Measurements from ENCODE around the gene PPIB. TPM values are rescaled to one million over a fixed set of nuclear protein-coding genes. Genes with fewer than 3 reads are reported as not detected.

The PPIB gene
- total and polyA plus RNA-seq, 4 experiments from 2014 or later, result 247 to 730 (median 443) TPM

DNA sequence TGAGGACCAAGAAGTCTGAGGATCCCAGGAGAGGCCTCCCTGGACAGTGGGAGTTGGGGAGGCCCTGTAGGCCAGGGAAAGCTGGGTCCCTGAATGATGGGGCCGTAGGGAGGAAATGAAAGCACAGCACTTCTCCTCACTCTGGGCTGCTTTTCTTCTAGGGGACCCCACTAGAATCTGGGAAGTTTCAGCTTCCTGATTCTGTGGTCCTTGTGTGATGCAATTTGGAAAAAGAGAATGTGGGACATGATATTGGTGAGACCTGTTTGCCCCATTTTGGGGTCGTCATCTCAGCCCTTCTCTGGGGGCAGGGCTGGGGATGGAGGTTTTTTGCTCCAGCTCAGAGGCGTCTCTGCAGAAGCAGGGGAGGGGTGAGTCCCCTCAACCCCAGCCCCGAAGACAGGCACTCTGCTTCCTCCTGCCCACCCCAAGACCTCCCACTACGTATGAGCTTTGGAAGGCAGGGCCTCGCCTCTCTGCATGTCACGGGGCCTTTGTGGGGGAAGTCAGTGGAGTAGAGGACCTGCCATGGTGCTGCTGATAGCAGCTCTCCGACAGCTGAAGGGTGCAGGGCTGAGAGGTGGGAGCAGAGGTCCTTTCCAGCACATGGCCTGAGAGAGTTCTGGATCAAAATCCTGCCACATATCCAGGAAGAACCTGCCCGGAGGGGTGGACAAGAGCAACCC, 12.8 kb downstream of the PPIB start:
- Histone ChIP-seq H3K27ac (ENCODE audit: low read depth, low read length) (no peak overlapping the region), H3K4me3 (ENCODE audit: low read length in 2 of 2) (no peak overlapping the region), H3K9me3 (ENCODE audit: control insufficient read depth in 1 of 2, low read length in 2 of 2) (no peaks in the 10 kb centered on the region), H3K4me1 (ENCODE audit: insufficient read depth, low read length) (peaks cover 34% of the 10 kb centered on the region), H3K36me3 (ENCODE audit: insufficient read depth, low read length) (peaks cover 3% of the 10 kb centered on the region), H3K27me3 (ENCODE audit: insufficient read depth, low read length) (peaks cover 6% of the 10 kb centered on the region)
- Mint-ChIP-seq H3K4me1 (peaks cover 14 to 35% (median 24%) of the 10 kb centered on the region in 4 donors), H3K27ac (peak overlapping the region in 4 of 7 donors; percentile 5 to 52 (median 21)), H3K4me3 (peak overlapping the region in 6 of 8 donors; percentile 4 to 61 (median 35)), H3K36me3 (peaks cover 0 to 8% of the 10 kb centered on the region in 2 donors), H3K27me3 (peaks cover 5 to 8% of the 10 kb centered on the region in 2 donors), H3K9me3 (peaks cover 0 to 2% (median 0%) of the 10 kb centered on the region in 8 donors)
- DNase-seq, result no peak
- ChIA-PET CTCF (ENCODE audit: partially characterized antibody) (interaction anchor here (1.3 kb wide), 1 partner anchor 12 kb away, joined by 5 read pairs; no protein-coding TSS in a partner anchor), POLR2A (ENCODE audit: partially characterized antibody) (interaction anchor here (0.6 to 7.1 kb wide), 5 partner anchors 12 to 471 kb away, joined by 3 to 66 read pairs (median 5); partner anchors contain the start of genes CIAO2A, PPIB and SNX1)
- intact Hi-C loops (cut with micrococcal nuclease), result loop anchor here (5.0 kb wide), 1 partner anchor 548 kb away; no protein-coding TSS in a partner anchor

- POLR2A ChIA-PET (ENCODE audit: partially characterized antibody), result interaction anchor here (0.9 to 7.1 kb wide), 2 partner anchors 13 to 54 kb away, joined by 5 to 48 read pairs; partner anchors contain the start of genes CIAO2A, PPIB and SNX1
- no peak for DNase-seq
- no peak overlapping the region for H3K27ac ChIP-seq (ENCODE audit: low read depth, low read length)
- H3K4me3 Mint-ChIP-seq, result peak overlapping the region; percentile 5 to 61 (median 32)
- no peak overlapping the region for H3K4me3 ChIP-seq (ENCODE audit: low read length in 2 of 2)
- peaks cover 0 to 2% (median 0%) of the 10 kb centered on the region in 8 donors for H3K9me3 Mint-ChIP-seq
- no peaks in the 10 kb centered on the region for H3K9me3 ChIP-seq (ENCODE audit: control insufficient read depth in 1 of 2, low read length in 2 of 2)
- peaks cover 5 to 8% of the 10 kb centered on the region in 2 donors for H3K27me3 Mint-ChIP-seq
- H3K27ac Mint-ChIP-seq, result peak overlapping the region in 3 of 7 donors; percentile 29 to 62 (median 52)
- peaks cover 34% of the 10 kb centered on the region for H3K4me1 ChIP-seq (ENCODE audit: insufficient read depth, low read length)
- H3K27me3 ChIP-seq (ENCODE audit: insufficient read depth, low read length), result peaks cover 6% of the 10 kb centered on the region
- peaks cover 0 to 11% of the 10 kb centered on the region in 2 donors for H3K36me3 Mint-ChIP-seq
- peaks cover 3% of the 10 kb centered on the region for H3K36me3 ChIP-seq (ENCODE audit: insufficient read depth, low read length)
- H3K4me1 Mint-ChIP-seq, result peaks cover 14 to 35% (median 24%) of the 10 kb centered on the region in 4 donors
- CTCF ChIA-PET (ENCODE audit: partially characterized antibody), result interaction anchor here (1.3 kb wide), 1 partner anchor 12 kb away, joined by 5 read pairs; no protein-coding TSS in a partner anchor
- intact Hi-C loops (cut with micrococcal nuclease), result no loop called here
These were observed 13.4 kb downstream of the PPIB start for GRCh38 chr15:64149424-64149823.

DNA sequence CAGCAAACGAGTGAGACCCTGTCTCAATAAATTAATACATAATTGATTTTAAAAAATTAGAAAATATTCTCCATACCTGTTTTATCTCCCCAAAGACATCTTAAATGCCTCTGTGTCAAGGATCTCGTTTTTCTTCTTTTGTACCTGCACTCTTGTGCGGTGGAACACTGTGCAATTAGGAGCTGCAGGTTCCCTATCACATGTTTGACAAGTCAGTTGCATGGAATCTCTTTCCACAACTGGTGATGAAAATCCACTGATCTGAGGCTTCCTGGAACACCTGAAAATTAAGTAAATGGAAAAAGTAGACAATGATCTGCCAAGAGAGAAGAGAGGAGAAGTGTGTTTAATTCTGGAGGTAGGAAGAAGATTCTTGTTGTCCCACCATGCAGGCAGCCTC, 14.2 kb downstream of the PPIB start:
- Mint-ChIP-seq H3K9me3 (no peaks in the 10 kb centered on the region), H3K27ac (peak overlapping the region in 1 of 7 donors; percentile 3), H3K4me1 (peaks cover 13 to 31% (median 21%) of the 10 kb centered on the region in 4 donors), H3K36me3 (peaks cover 2 to 15% of the 10 kb centered on the region in 2 donors), H3K27me3 (peaks cover 5 to 8% of the 10 kb centered on the region in 2 donors), H3K4me3 (no peak overlapping the region)
- Histone ChIP-seq H3K36me3 (ENCODE audit: insufficient read depth, low read length) (peaks cover 3% of the 10 kb centered on the region), H3K27ac (ENCODE audit: low read depth, low read length) (no peak overlapping the region), H3K9me3 (ENCODE audit: control insufficient read depth in 1 of 2, low read length in 2 of 2) (no peaks in the 10 kb centered on the region), H3K27me3 (ENCODE audit: insufficient read depth, low read length) (peaks cover 6% of the 10 kb centered on the region), H3K4me3 (ENCODE audit: low read length in 2 of 2) (no peak overlapping the region), H3K4me1 (ENCODE audit: insufficient read depth, low read length) (peaks cover 30% of the 10 kb centered on the region)
- DNase-seq, result no peak
- ChIA-PET CTCF (ENCODE audit: partially characterized antibody) (interaction anchor here (1.3 kb wide), 1 partner anchor 11 kb away, joined by 5 read pairs; no protein-coding TSS in a partner anchor), POLR2A (ENCODE audit: partially characterized antibody) (interaction anchor here (1.4 kb wide), 1 partner anchor 14 kb away, joined by 4 read pairs; the partner anchor contains the start of gene PPIB)
- intact Hi-C loops (cut with micrococcal nuclease), result no loop called here

GRCh38 chr15:64148168-64148567, 14.7 kb downstream of the PPIB start:
- peaks cover 26% of the 10 kb centered on the region for H3K4me1 ChIP-seq (ENCODE audit: insufficient read depth, low read length)
- H3K36me3 ChIP-seq (ENCODE audit: insufficient read depth, low read length), result peaks cover 3% of the 10 kb centered on the region
- peaks cover 11 to 27% (median 18%) of the 10 kb centered on the region in 4 donors for H3K4me1 Mint-ChIP-seq

DNA sequence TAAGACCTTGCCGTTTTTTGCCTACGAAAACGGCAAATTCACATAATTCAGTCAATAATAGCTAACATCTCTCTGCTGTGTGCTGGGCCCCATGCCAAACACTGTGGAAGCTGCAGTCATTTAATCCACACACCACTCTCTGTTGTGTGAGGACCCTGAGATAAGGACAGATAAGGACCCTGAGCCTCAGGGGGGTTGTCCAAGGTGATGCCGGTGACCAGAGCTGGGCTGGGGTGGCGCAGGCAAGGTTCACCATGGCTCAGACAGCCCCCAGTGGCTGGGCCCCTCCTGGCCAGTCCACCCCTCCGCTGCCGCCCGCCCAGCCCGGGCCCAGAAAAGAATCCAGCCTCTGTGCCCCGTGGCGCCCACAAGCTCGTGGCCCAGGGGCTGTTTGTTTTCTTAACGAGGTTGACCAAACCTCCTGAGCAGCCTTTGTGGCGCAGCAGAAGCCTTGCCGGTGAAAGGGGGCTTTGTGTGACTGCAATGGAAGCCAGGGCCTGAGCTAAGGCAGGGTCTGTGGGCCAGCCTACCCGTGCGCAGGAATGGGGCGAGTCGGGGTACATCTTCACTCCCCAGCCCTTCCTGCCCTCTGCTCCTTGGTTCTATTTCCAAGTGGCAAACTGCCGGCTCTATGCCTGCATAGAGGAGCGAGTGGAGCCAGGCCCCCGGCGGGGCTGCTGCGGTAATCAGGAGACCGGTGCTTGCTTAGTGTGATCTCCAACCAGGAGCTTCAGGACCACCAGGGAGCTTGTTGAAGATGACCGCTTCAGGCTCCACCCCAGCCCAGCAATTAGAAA, 15.7 kb downstream of the PPIB start:
- Histone ChIP-seq H3K4me3 (ENCODE audit: low read length in 2 of 2) (no peak overlapping the region), H3K4me1 (ENCODE audit: insufficient read depth, low read length) (peaks cover 16% of the 10 kb centered on the region), H3K9me3 (ENCODE audit: control insufficient read depth in 1 of 2, low read length in 2 of 2) (no peaks in the 10 kb centered on the region), H3K27me3 (ENCODE audit: insufficient read depth, low read length) (no peaks in the 10 kb centered on the region), H3K36me3 (ENCODE audit: insufficient read depth, low read length) (peaks cover 3% of the 10 kb centered on the region), H3K27ac (ENCODE audit: low read depth, low read length) (no peak overlapping the region)
- Mint-ChIP-seq H3K4me1 (peaks cover 11 to 19% (median 13%) of the 10 kb centered on the region in 4 donors), H3K27ac (no peak overlapping the region), H3K27me3 (peaks cover 1 to 3% of the 10 kb centered on the region in 2 donors), H3K36me3 (peaks cover 10 to 25% of the 10 kb centered on the region in 2 donors), H3K4me3 (no peak overlapping the region), H3K9me3 (no peaks in the 10 kb centered on the region)
- no peak for DNase-seq
- intact Hi-C loops (cut with micrococcal nuclease), result no loop called here
- ChIA-PET POLR2A (ENCODE audit: partially characterized antibody) (interaction anchor here (1.4 kb wide), 1 partner anchor 15 kb away, joined by 4 read pairs; the partner anchor contains the start of gene PPIB), CTCF (ENCODE audit: partially characterized antibody) (interaction anchor here (0.7 kb wide), 1 partner anchor 209 kb away, joined by 3 read pairs; the partner anchor contains the start of gene CSNK1G1)

More at GRCh38 chr15:64148168-64148567, 14.7 kb downstream of the PPIB start:
- H3K9me3 Mint-ChIP-seq, result no peaks in the 10 kb centered on the region
- H3K27ac ChIP-seq (ENCODE audit: low read depth, low read length), result no peak overlapping the region
- H3K36me3 Mint-ChIP-seq, result peaks cover 4 to 16% of the 10 kb centered on the region in 2 donors
- H3K27me3 ChIP-seq (ENCODE audit: insufficient read depth, low read length), result peaks cover 4% of the 10 kb centered on the region
- peaks cover 3 to 5% of the 10 kb centered on the region in 2 donors for H3K27me3 Mint-ChIP-seq
- DNase-seq, result no peak
- no peak overlapping the region for H3K27ac Mint-ChIP-seq
- POLR2A ChIA-PET (ENCODE audit: partially characterized antibody), result interaction anchor here (0.6 to 1.4 kb wide), 2 partner anchors 14 to 315 kb away, joined by 3 to 4 read pairs; partner anchors contain the start of gene PPIB
- no peaks in the 10 kb centered on the region for H3K9me3 ChIP-seq (ENCODE audit: control insufficient read depth in 1 of 2, low read length in 2 of 2)
- intact Hi-C loops (cut with micrococcal nuclease), result no loop called here
- H3K4me3 ChIP-seq (ENCODE audit: low read length in 2 of 2), result no peak overlapping the region
- CTCF ChIA-PET (ENCODE audit: partially characterized antibody), result interaction anchor here (0.7 kb wide), 1 partner anchor 208 kb away, joined by 3 read pairs; the partner anchor contains the start of gene CSNK1G1
- no peak overlapping the region for H3K4me3 Mint-ChIP-seq

DNA sequence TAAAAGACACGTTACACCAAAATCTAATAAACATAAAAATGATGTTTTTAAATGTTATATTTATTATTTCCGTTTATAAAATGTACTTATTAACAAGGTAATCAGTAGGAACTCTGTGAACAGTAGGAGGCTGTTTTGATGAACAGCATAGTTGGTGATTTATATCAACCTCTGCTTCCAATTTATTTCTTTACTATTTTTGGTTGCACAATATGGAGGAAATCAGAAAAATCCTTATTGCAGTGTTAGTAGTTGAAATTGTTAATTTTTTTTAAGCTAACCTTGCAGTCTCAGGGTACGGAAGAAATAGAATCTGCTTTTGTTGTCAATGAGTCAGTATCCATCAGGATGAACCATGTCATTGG, 16.3 kb downstream of the PPIB start:
- H3K4me3 Mint-ChIP-seq, result no peak overlapping the region
- no peak overlapping the region for H3K27ac Mint-ChIP-seq
- H3K27me3 Mint-ChIP-seq, result peaks cover 1 to 3% of the 10 kb centered on the region in 2 donors
- Histone ChIP-seq H3K27me3 (ENCODE audit: insufficient read depth, low read length) (no peaks in the 10 kb centered on the region), H3K36me3 (ENCODE audit: insufficient read depth, low read length) (peaks cover 6% of the 10 kb centered on the region), H3K4me3 (ENCODE audit: low read length in 2 of 2) (no peak overlapping the region), H3K4me1 (ENCODE audit: insufficient read depth, low read length) (peaks cover 12% of the 10 kb centered on the region), H3K9me3 (ENCODE audit: control insufficient read depth in 1 of 2, low read length in 2 of 2) (no peaks in the 10 kb centered on the region), H3K27ac (ENCODE audit: low read depth, low read length) (no peak overlapping the region)
- POLR2A ChIA-PET (ENCODE audit: partially characterized antibody), result interaction anchor here (1.6 kb wide), 1 partner anchor 16 kb away, joined by 6 read pairs; the partner anchor contains the start of gene PPIB
- CTCF ChIA-PET (ENCODE audit: partially characterized antibody), result no interaction called here
- H3K9me3 Mint-ChIP-seq, result no peaks in the 10 kb centered on the region
- H3K4me1 Mint-ChIP-seq, result peaks cover 11 to 19% (median 13%) of the 10 kb centered on the region in 4 donors
- DNase-seq, result no peak
- intact Hi-C loops (cut with micrococcal nuclease), result no loop called here
- H3K36me3 Mint-ChIP-seq, result peaks cover 15 to 30% of the 10 kb centered on the region in 2 donors

Measured in CD4-positive, alpha-beta memory T cell (primary cell).